Left ventricle myocardium inferior (tissue), 1 donor: ENCODE results near the gene SEZ6L2. TPM values are rescaled to one million over a fixed set of nuclear protein-coding genes. Genes with fewer than 3 reads are reported as not detected.

Experiments
- DNase-seq: peaks from one replicate; pipeline ENCODE4 v3.0.0-alpha.2; 2020
- H3K27ac ChIP-seq: fragments of 200-600 bp; replicated peaks from 2 replicates; pipeline ENCODE4 v1.8.0; 2021
- H3K27me3 ChIP-seq: fragments of 200-600 bp; 2 replicates; pipeline ENCODE4 v1.8.0; 2021; ENCODE audit warnings: low read depth
- H3K36me3 ChIP-seq: fragments of 200-600 bp; 2 replicates; pipeline ENCODE4 v1.8.0; 2021
- H3K4me1 ChIP-seq: fragments of 200-600 bp; 2 replicates; pipeline ENCODE4 v1.8.0; 2021
- H3K4me3 ChIP-seq: fragments of 200-600 bp; 2 replicates; pipeline ENCODE4 v1.8.0; 2021; ENCODE audit warnings: mild to moderate bottlenecking, moderate library complexity
- H3K9me3 ChIP-seq: fragments of 200-600 bp; replicated peaks from 2 replicates; pipeline ENCODE4 v1.8.0; 2021
- intact Hi-C: fragments of 100-400 bp; cut with micrococcal nuclease; formaldehyde crosslinking; loops from one replicate; pipeline ENCODE4 v1.11.0; 2022
- total RNA-seq: library from RNA; stranded (reverse); fragmentation: NEBNext Ultra II Directional; extraction: Animal tissue kit (Norgen Biotek cat#: 25700); gene quantifications from one replicate; pipeline ENCODE4 v1.2.1, GENCODE V29; 2021
- TF ChIP-seq, protein P1 (sequence below): fragments of 200-600 bp; IDR thresholded peaks from 2 replicates; pipeline ENCODE4 v1.8.0; 2021; ENCODE audit warnings: antibody characterized with exemption, mild to moderate bottlenecking, borderline replicate concordance
- donor health status: DM: no; HTN: yes; CAD: no; lungs with severe emphysema.

The SEZ6L2 gene
- total RNA-seq, 1 donor from 2014 or later = 0.38 TPM

DNA sequence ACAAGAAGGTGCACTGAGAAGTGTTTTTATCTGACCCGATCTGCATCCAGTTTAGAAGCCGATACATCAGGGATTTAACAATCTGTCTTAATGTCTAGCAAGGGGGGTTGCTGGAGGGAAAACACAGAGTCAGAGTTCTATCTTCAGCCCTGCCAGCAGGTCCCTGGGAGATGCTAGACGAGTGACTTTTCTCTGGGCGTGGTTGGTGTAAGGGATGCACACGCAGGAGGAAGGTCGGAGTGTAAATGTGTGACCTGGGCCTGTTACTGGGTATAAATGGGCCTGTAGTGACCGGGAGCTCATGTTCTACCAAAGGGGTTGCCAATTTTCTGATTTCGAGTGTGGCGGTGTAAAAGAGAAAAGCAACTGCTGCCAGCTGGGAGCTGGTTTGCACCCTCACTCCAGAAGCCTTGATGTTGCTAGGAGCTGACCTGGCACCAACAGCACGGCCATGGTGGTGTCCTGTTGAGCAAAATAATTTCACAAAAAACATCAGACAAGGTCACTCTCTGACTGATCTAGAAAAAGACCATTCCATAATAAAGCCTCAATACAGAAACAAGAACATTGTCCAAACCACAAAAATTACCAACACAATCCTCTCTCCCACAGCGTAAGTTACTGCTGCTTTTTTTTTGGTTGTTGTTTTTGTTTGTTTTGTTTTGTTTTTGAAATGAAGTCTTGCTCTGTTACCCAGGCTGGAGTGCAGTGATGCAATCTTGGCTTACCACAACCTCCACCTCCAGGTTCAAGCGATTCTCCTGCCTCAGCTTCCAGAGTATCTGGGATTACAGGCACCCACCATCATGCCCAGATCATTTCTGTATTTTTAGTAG is 27.9 kb upstream of the SEZ6L2 start:
- no peaks in the 10 kb centered on the region for H3K9me3 ChIP-seq
- intact Hi-C loops = no loop called here
- TF ChIP-seq, protein P1, sequence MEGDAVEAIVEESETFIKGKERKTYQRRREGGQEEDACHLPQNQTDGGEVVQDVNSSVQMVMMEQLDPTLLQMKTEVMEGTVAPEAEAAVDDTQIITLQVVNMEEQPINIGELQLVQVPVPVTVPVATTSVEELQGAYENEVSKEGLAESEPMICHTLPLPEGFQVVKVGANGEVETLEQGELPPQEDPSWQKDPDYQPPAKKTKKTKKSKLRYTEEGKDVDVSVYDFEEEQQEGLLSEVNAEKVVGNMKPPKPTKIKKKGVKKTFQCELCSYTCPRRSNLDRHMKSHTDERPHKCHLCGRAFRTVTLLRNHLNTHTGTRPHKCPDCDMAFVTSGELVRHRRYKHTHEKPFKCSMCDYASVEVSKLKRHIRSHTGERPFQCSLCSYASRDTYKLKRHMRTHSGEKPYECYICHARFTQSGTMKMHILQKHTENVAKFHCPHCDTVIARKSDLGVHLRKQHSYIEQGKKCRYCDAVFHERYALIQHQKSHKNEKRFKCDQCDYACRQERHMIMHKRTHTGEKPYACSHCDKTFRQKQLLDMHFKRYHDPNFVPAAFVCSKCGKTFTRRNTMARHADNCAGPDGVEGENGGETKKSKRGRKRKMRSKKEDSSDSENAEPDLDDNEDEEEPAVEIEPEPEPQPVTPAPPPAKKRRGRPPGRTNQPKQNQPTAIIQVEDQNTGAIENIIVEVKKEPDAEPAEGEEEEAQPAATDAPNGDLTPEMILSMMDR = no peak
- no peak for DNase-seq
- peaks cover 12% of the 10 kb centered on the region for H3K36me3 ChIP-seq
- no peaks in the 10 kb centered on the region for H3K27me3 ChIP-seq
- H3K27ac ChIP-seq = peak overlapping the region; percentile 91
- H3K4me1 ChIP-seq = peaks cover 35% of the 10 kb centered on the region
- peak overlapping the region; percentile 100 for H3K4me3 ChIP-seq

DNA sequence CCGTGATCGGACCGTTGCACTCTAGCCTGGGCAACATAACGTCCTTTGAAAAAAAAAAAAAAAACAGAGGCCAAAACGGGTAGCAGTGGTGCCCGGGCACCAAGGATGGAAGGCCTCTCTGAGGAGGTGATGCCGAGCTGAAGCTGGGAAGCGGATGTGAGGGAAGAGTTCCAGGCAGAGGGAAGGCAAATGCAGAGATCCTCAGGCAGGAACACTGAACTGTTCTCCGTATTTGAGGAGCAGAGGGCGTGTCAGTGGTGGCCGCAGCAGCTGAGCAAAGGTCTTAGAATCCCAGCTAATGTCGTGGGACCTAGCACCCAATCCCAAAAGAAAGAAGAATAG is 27.3 kb upstream of the SEZ6L2 start:
- peaks cover 35% of the 10 kb centered on the region for H3K4me1 ChIP-seq

DNA sequence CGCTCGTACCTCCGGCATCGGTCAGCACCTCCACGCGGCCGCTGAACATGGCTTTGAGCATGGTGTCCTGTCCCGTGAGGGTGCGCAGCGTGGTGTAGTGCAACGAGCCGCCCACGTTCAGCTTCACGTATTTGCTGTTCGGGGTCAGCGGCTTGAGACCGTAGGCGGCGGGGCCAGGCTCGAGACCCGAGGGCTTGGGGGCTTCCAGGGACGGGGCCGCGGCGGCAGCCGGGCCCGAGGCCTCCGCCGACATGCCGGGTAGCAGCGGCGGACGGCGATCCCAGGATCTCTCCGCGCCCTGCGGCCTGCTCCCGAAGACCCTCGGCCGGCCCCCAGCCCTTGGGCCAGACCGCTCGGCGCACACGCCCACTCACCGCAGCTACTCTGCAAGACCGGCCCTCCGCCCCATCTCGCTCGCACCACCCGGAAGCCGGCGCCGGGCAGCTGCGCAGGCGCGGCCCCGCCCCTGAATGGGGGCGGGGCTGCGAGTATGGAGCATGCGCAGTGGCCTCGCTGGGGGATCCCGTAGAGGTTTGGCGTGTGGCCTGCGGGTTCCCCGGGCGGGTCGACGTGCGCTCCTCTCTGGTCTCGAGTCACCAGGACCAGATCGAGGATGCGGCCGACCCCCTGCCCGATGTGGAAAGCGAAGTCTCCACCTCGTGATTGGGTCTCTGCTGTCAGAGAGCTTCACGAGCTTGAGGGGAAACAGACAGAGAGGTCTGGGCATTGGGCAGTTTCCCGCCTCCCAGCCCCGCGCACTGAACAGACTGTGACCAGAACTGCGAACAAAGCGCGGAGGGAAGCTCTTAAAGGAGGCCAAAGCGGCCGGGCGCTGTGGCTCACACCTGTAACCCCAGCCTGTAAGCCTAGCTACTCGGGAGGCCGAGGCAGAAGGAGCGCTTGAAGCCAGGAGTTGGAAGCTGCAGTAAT is 26.7 kb upstream of the SEZ6L2 start, which contains the start of gene KCTD13:
KCTD13 (minus strand) TSS at position 446 of the 930 bp plus-strand sequence; CDS start at position 253, 193 bp downstream.
- H3K9me3 ChIP-seq = no peaks in the 10 kb centered on the region
- peak within 1 kb of the TSS; percentile 100 for H3K4me3 ChIP-seq
- TF ChIP-seq, protein P1 = no peak

More for the DNA sequence above, 27.3 kb upstream of the SEZ6L2 start:
- H3K36me3 ChIP-seq = peaks cover 16% of the 10 kb centered on the region
- H3K27ac ChIP-seq = peak overlapping the region; percentile 91
- H3K9me3 ChIP-seq = no peaks in the 10 kb centered on the region
- H3K4me3 ChIP-seq = peak overlapping the region; percentile 100
- H3K27me3 ChIP-seq = no peaks in the 10 kb centered on the region
- TF ChIP-seq, protein P1 = no peak
- intact Hi-C loops = no loop called here
- no peak for DNase-seq

DNA sequence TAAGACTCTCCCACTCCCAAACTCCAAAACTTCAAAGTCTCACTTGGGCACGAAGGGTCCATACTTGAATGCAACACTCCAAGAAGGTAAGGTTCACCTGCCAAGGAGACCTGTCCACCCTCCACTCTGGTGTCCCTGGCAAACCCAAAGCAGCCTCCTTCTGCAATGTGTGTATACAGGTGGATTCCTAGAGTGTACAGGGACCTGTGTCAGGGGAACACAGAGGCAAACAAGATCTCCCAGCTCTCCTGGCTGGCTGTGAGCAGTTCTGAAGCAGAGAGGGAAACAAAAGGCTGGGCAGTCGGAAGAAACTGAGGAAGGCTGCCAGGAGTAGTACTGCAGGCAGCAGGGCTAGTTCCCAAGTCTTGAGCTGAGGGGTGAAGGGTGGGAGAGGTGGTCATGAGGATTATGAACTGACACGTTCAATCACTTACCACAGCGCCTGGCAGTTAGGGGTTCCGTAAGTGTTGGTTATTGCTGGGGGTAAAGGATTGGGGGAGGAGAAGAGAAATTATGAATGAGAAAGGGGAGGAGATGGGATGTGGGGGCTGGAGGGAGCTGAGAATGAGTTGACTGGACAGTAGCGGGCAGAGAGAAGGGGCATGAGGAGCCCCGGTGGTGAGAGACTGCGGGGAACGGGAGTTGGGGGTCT is 25.9 kb upstream of the SEZ6L2 start:
- DNase-seq = no peak
- Histone ChIP-seq H3K27me3 (no peaks in the 10 kb centered on the region), H3K4me1 (peaks cover 35% of the 10 kb centered on the region), H3K9me3 (no peaks in the 10 kb centered on the region), H3K4me3 (peak overlapping the region; percentile 100), H3K27ac (peak overlapping the region; percentile 91), H3K36me3 (peaks cover 23% of the 10 kb centered on the region)
- intact Hi-C loops = no loop called here
- TF ChIP-seq, protein P1 = no peak

More for the DNA sequence above, 26.7 kb upstream of the SEZ6L2 start, which contains the start of gene KCTD13:
- DNase-seq = peak; percentile 84
- peaks cover 16% of the 10 kb centered on the region for H3K36me3 ChIP-seq
- no peaks in the 10 kb centered on the region for H3K27me3 ChIP-seq
- peak within 1 kb of the TSS; percentile 91 for H3K27ac ChIP-seq
- intact Hi-C loops = no loop called here
- peaks cover 35% of the 10 kb centered on the region for H3K4me1 ChIP-seq

DNA sequence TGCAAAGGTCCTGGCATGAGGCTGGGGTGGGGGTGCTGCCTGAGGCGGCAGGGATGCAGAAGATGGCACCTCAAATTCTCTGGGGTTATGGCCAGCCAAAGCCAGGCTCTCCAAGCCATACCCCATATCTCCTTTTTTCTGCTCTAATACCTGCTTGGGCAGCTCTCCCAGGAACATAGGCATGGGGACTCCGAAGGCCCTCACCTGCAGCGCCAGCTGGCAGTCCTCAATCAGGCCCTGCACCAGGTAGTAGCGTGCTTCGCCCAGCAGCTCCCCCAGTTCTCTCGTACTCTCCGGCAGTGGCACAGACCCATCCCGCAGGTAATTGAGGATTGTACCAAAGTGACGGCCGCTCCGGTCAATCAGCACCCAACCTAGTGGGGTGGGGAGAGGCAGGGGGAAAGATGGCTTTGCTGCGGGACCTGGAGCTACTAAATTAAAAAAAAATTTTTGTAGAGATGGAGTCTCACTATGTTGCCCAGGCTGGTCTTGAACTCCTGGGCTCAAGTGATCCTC is 23.7 kb upstream of the SEZ6L2 start:
- peaks cover 35% of the 10 kb centered on the region for H3K4me1 ChIP-seq
- no peak for DNase-seq
- intact Hi-C loops = no loop called here
- no peaks in the 10 kb centered on the region for H3K27me3 ChIP-seq
- no peak overlapping the region for H3K4me3 ChIP-seq
- no peaks in the 10 kb centered on the region for H3K9me3 ChIP-seq
- peaks cover 40% of the 10 kb centered on the region for H3K36me3 ChIP-seq
- H3K27ac ChIP-seq = no peak overlapping the region
- TF ChIP-seq, protein P1 = no peak
